ENCODE data around the gene COL16A1. TPM values are rescaled to one million over a fixed set of nuclear protein-coding genes. Genes with fewer than 3 reads are reported as not detected.
A peak's percentile ranks its signal among the peaks of the same experiment; 100 is the strongest.
"Not testable (repeated sequence)": the region's sequence is repeated elsewhere in the genome, so short reads cannot be mapped to it uniquely, and the experiment has no call there.

Gene COL16A1
- total RNA-seq, 1 donor from 2014 or later: 90.7 TPM

DNA sequence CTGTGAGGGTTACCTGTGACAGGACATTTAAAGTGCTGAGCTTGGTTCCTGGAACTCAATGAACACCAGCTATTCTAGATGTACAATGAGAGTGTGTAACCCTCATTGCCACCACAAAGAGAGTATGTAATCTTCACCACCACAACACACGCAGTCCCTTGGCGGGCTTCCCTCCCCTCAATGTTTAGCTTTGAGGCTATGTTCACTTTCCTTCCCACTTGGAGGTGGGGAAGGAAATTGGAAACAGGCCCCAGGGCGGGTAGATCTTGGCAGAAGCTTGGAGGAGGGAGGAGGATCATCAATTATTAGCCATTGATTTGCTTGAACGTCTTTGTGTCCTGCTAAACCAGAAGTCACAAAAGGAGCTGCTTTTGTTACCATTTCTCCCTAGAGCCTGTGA is 8.3 kb upstream of the COL16A1 start:
- peak overlapping the region; percentile 43 for H3K4me3 Mint-ChIP-seq (ENCODE audit: unreplicated experiment)
- DNase-seq (ENCODE audit: extremely low spot score, unreplicated experiment): no peak
- no peaks in the 10 kb centered on the region for H3K36me3 Mint-ChIP-seq (ENCODE audit: unreplicated experiment)
- H3K9me3 Mint-ChIP-seq (ENCODE audit: unreplicated experiment): no peaks in the 10 kb centered on the region
- no peak for TF ChIP-seq CTCF (IDR thresholded peaks at IDR 0.05)
- H3K27me3 Mint-ChIP-seq (ENCODE audit: unreplicated experiment): no peaks in the 10 kb centered on the region
- peaks cover 74% of the 10 kb centered on the region for H3K4me1 Mint-ChIP-seq (ENCODE audit: unreplicated experiment)
- peak overlapping the region; percentile 90 for H3K27ac Mint-ChIP-seq (ENCODE audit: unreplicated experiment)

DNA sequence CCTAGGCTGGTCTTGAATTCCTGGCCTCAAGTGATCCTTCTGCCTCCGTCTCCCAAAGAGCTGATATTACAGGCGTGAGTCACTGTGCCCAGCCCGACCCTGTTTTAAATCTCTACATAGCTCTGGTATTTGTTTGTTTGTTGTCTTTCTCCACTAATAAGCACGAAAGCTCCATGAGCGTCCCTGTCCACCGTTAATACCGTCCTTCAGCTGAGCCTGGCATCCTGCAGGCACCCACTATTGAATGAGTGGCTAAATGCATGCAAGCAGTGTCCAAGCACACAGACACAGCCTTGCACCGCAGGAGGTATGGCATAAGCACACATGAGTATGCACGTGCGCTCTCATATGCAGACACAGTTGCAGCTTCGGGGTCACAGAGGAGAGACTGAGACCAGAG is 4.5 kb upstream of the COL16A1 start:
- Mint-ChIP-seq H3K4me3 (ENCODE audit: unreplicated experiment) (peak overlapping the region; percentile 19), H3K4me1 (ENCODE audit: unreplicated experiment) (peaks cover 80% of the 10 kb centered on the region), H3K9me3 (ENCODE audit: unreplicated experiment) (no peaks in the 10 kb centered on the region), H3K27me3 (ENCODE audit: unreplicated experiment) (no peaks in the 10 kb centered on the region), H3K27ac (ENCODE audit: unreplicated experiment) (peak overlapping the region; percentile 33), H3K36me3 (ENCODE audit: unreplicated experiment) (no peaks in the 10 kb centered on the region)
- no peak for TF ChIP-seq CTCF (IDR thresholded peaks at IDR 0.05)
- no peak for DNase-seq (ENCODE audit: extremely low spot score, unreplicated experiment)

GRCh38 chr1:31707711-31708110 is 3.9 kb upstream of the COL16A1 start:
- H3K9me3 Mint-ChIP-seq (ENCODE audit: unreplicated experiment): no peaks in the 10 kb centered on the region
- H3K27ac Mint-ChIP-seq (ENCODE audit: unreplicated experiment): peak overlapping the region; percentile 33
- H3K36me3 Mint-ChIP-seq (ENCODE audit: unreplicated experiment): no peaks in the 10 kb centered on the region
- TF ChIP-seq CTCF (IDR thresholded peaks at IDR 0.05): peak; percentile 21
- H3K27me3 Mint-ChIP-seq (ENCODE audit: unreplicated experiment): no peaks in the 10 kb centered on the region
- H3K4me1 Mint-ChIP-seq (ENCODE audit: unreplicated experiment): peaks cover 80% of the 10 kb centered on the region
- no peak overlapping the region for H3K4me3 Mint-ChIP-seq (ENCODE audit: unreplicated experiment)
- no peak for DNase-seq (ENCODE audit: extremely low spot score, unreplicated experiment)

GRCh38 chr1:31707059-31707600 is 3.3 kb upstream of the COL16A1 start:
- H3K36me3 Mint-ChIP-seq (ENCODE audit: unreplicated experiment); DNase-seq (ENCODE audit: extremely low spot score, unreplicated experiment); H3K4me3 Mint-ChIP-seq (ENCODE audit: unreplicated experiment); H3K9me3 Mint-ChIP-seq (ENCODE audit: unreplicated experiment); H3K27me3 Mint-ChIP-seq (ENCODE audit: unreplicated experiment): not testable (repeated sequence)
- Mint-ChIP-seq H3K4me1 (ENCODE audit: unreplicated experiment) (peaks cover 80% of the 10 kb centered on the region), H3K27ac (ENCODE audit: unreplicated experiment) (peak overlapping the region; percentile 32)

GRCh38 chr1:31706384-31707058 is 2.7 kb upstream of the COL16A1 start:
- no peaks in the 10 kb centered on the region for H3K27me3 Mint-ChIP-seq (ENCODE audit: unreplicated experiment)
- no peak overlapping the region for H3K4me3 Mint-ChIP-seq (ENCODE audit: unreplicated experiment)
- no peaks in the 10 kb centered on the region for H3K9me3 Mint-ChIP-seq (ENCODE audit: unreplicated experiment)
- peaks cover 81% of the 10 kb centered on the region for H3K4me1 Mint-ChIP-seq (ENCODE audit: unreplicated experiment)
- no peaks in the 10 kb centered on the region for H3K36me3 Mint-ChIP-seq (ENCODE audit: unreplicated experiment)
- TF ChIP-seq CTCF (IDR thresholded peaks at IDR 0.05): no peak
- no peak for DNase-seq (ENCODE audit: extremely low spot score, unreplicated experiment)
- H3K27ac Mint-ChIP-seq (ENCODE audit: unreplicated experiment): peak overlapping the region; percentile 32
